Astrocyte of the cerebellum (primary cell): ENCODE measurements around the gene RGMA.

Experiments
- DNase-seq: peaks from one replicate; pipeline ENCODE4 v3.0.0-alpha.2; 2011; ENCODE audit warnings: low read depth
- H3K4me3 ChIP-seq: 2 replicates; pipeline ENCODE4 v1.5.1; 2011; ENCODE audit warnings: mild to moderate bottlenecking, low read depth, low read length, moderate library complexity
- in situ Hi-C: cut with HindIII; loops from 2 replicates; pipeline ENCODE4 v1.10.0; 2017; ENCODE audit warnings: low sequenced_read_pairs
- TF ChIP-seq, protein P1 (sequence below): IDR thresholded peaks from 2 replicates; pipeline ENCODE4 v1.5.1; 2012; ENCODE audit warnings: low read length, low read depth, moderate library complexity, mild to moderate bottlenecking; ENCODE audit errors: missing control alignments

Gene RGMA

DNA sequence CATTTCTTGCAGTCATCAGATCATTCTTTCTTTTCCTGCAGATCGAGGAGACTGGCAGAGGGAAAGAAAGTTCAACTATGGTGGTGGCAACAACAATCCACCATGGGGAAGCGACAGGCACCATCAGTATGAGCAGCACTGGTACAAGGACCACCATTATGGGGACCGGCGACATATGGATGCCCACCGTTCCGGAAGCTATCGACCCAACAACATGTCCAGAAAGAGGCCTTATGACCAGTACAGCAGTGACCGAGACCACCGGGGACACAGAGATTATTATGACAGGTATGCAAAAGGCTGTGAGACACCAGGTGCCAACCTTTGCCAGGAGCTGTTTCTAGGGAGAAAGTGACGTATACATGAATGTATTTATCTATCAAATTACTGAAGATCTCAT lies 69.0 kb downstream of the RGMA start:
- no peak for DNase-seq
- H3K4me3 ChIP-seq: no peak overlapping the region
- TF ChIP-seq, protein P1, sequence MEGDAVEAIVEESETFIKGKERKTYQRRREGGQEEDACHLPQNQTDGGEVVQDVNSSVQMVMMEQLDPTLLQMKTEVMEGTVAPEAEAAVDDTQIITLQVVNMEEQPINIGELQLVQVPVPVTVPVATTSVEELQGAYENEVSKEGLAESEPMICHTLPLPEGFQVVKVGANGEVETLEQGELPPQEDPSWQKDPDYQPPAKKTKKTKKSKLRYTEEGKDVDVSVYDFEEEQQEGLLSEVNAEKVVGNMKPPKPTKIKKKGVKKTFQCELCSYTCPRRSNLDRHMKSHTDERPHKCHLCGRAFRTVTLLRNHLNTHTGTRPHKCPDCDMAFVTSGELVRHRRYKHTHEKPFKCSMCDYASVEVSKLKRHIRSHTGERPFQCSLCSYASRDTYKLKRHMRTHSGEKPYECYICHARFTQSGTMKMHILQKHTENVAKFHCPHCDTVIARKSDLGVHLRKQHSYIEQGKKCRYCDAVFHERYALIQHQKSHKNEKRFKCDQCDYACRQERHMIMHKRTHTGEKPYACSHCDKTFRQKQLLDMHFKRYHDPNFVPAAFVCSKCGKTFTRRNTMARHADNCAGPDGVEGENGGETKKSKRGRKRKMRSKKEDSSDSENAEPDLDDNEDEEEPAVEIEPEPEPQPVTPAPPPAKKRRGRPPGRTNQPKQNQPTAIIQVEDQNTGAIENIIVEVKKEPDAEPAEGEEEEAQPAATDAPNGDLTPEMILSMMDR: no peak
- in situ Hi-C loops: no loop called here

DNA sequence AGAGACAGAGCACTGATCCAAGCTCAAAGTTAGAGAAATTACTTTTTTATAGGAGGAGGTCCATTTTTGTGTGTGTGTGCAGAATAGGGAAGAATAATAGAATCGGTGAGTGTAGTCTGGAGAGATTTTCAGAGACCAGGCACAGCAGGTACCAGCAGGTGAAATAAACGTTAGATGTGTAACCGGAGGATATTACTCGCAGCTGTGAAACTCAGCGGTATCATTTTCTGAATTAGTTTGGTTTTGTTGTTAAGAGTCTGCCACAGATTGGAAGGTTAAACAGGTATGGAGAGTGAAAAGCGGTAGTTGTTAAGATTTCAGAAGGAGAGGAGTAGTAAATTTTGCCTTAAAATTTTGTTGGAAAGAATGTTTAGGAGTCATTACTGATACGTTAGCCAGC lies 69.9 kb downstream of the RGMA start:
- no peak overlapping the region for H3K4me3 ChIP-seq
- in situ Hi-C loops: no loop called here
- TF ChIP-seq, protein P1: no peak
- no peak for DNase-seq

DNA sequence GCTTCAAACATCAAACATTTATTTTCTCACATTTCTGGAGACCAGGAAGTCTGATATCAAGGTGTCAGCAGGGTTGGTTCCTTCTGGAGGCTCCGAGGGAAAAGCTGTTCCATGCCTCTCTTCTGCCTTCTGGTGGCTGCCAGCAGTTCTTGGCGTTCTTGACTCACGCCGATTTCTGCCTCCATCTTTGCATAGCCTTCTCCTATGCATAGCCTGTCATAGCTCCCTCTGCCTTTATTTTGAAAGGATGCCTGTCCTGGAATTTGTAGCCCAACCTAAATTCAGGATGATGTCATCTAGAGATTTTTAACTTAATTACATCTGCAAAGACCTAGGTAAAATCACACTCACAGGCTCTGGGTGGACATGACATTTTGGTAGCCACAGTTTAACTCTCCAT lies 70.4 kb downstream of the RGMA start:
- TF ChIP-seq, protein P1: peak; percentile 30
- H3K4me3 ChIP-seq: no peak overlapping the region
- no peak for DNase-seq
- in situ Hi-C loops: no loop called here

DNA sequence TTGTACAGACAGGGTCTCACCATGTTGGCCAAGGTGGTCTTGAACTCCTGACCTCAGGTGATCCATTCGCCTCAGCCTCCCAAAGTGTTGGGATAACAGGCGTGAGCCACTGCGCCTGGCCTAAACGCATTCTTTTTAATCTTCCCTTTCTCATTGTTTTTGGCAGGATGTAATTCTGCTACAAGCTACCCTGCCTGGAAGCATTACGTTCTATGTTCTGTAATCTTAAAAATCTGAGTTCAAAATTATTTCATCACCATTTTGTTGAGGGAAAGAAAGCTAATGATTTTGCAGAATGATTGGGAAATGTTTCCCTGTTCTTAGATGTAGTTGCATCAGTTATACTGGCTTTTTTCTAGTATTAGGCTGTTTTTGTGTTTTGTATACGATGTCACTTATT lies 71.5 kb downstream of the RGMA start:
- TF ChIP-seq, protein P1: no peak
- H3K4me3 ChIP-seq: no peak overlapping the region
- in situ Hi-C loops: no loop called here
- DNase-seq: no peak

DNA sequence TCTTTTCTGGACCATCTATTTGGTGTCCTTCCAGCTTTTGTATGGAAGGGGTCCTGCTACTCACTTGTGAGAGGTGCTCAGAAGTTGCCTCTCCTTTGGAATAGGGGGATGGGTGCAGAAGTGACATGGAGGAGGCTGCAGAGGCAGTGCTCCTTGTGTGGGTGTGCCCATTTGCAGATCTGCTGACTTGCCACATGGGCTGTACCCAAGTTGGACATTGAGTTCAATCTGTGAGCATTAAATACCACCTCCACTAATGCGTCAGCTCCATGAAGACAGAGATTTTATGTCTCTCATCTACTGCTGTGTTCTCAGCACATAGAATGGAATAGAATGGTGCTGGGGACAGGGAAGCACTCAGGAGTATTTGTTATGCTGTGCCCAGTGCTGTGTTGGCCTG lies 76.2 kb downstream of the RGMA start:
- TF ChIP-seq, protein P1: no peak
- in situ Hi-C loops: no loop called here
- no peak for DNase-seq
- no peak overlapping the region for H3K4me3 ChIP-seq

DNA sequence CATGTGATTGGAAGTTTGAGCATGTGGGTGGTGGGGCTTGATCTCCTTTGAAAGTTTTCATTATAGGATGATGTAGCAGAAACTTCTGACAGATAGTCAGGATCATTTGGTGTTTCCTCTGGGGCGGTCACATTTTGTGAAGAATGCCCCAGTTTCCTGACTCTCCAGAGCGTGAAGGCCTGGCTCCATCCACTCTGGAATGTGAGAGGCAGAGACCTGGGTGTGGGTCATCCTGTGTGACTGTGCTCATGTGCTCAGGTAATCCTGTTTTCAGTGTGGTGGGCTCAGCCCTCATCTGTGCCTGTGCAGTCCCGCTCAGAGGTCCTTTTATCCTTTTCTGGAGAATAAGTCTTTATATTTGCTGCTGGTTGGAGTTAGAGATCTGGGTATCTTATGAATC lies 81.0 kb downstream of the RGMA start:
- H3K4me3 ChIP-seq: no peak overlapping the region
- TF ChIP-seq, protein P1: no peak
- DNase-seq: no peak
- in situ Hi-C loops: no loop called here

DNA sequence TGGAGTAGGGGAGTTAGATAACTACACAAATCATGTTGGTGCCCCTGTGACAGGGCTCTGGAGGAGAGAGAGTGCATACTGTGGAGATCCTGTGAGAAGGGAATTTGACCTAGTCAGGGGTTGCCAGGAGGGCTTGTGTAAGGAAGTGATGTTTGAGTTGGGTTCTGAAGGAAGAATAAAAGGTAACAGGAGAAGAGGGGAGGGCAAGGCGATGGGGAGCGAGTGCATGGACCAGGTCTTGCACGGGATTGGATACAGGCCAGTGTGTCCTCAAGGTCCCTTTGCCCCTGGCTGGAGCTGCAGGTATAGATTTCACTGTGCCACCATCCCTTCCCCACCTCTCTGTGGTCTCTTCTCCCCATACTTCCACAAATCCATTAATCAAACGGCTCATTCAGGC lies 83.9 kb downstream of the RGMA start:
- in situ Hi-C loops: no loop called here
- no peak for DNase-seq
- H3K4me3 ChIP-seq: no peak overlapping the region
- TF ChIP-seq, protein P1: no peak
